ENCODE measurements around the gene OR6C2. TPM values are rescaled to one million over a fixed set of nuclear protein-coding genes. Genes with fewer than 3 reads are reported as not detected.
"Not testable (repeated sequence)": the region's sequence is repeated elsewhere in the genome, so short reads cannot be mapped to it uniquely, and the experiment has no call there.

OR6C2 gene
- total RNA-seq, 1 donor from 2014 or later: not detected

DNA sequence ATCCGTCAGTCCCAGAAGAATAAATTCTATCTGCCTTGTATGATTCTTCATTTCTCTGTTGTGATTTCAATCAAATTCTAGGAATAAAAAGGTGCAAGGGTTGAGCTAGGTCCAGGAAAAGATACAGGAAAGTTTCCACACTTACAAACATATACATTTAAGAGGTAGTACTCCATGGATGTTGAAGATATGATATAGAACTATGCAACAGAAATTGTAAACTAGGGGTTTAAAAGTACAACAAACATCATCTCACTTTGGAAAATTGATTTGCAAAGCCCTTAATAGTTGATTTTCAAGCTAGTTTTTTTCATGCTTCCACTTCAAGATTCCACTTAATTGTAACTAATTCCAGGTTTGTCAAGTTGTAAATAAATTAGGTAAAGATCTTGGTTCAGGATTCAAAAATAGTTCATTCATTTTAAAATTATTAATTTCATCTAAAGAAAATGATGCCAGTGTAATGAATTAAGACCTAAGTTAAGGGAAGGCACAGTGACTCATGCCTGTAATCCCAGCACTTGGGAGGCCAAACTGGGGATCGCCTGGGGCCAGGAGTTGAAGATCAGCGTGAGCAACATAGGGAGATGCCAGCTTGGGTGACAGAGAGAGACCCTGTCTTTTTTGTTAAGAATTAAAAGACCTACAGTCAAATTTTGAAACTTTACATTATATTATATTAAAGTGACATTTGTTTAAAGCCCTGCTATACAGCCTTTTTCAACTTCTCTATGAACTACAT is 26.4 kb downstream of the OR6C2 start, which contains the start of gene OR6C70:
TSS of gene OR6C70 (minus strand) at position 51 of the 742 bp plus-strand sequence. CDS start at position 51, 0 bp downstream.
- TF ChIP-seq POLR2A (IDR thresholded peaks at IDR 0.05) (no peak), CTCF (IDR thresholded peaks at IDR 0.05) (no peak)
- DNase-seq (ENCODE audit: extremely low spot score in 2 of 2): no peak
- intact Hi-C loops (cut with DNase I): no loop called here
- Histone ChIP-seq H3K4me3 (no peak within 1 kb of the TSS), H3K4me1 (no peaks in the 10 kb centered on the region), H3K9me3 (no peaks in the 10 kb centered on the region), H3K27me3 (no peaks in the 10 kb centered on the region), H3K36me3 (no peaks in the 10 kb centered on the region), H3K27ac (no peak within 1 kb of the TSS)

GRCh38 chr12:55472264-55472663 is 28.4 kb downstream of the OR6C2 start:
- Histone ChIP-seq H3K9me3 (no peaks in the 10 kb centered on the region), H3K27ac (no peak overlapping the region), H3K4me3 (no peak overlapping the region), H3K36me3 (no peaks in the 10 kb centered on the region), H3K4me1 (no peaks in the 10 kb centered on the region), H3K27me3 (no peaks in the 10 kb centered on the region)
- no peak for TF ChIP-seq CTCF (IDR thresholded peaks at IDR 0.05)
- no peak for TF ChIP-seq POLR2AphosphoS5 (IDR thresholded peaks at IDR 0.05; ENCODE audit: insufficient read depth in 1 of 2, low read depth in 1 of 2)
- TF ChIP-seq POLR2A (IDR thresholded peaks at IDR 0.05): no peak
- intact Hi-C loops (cut with DNase I): no loop called here
- no peak for DNase-seq (ENCODE audit: extremely low spot score in 2 of 2)

DNA sequence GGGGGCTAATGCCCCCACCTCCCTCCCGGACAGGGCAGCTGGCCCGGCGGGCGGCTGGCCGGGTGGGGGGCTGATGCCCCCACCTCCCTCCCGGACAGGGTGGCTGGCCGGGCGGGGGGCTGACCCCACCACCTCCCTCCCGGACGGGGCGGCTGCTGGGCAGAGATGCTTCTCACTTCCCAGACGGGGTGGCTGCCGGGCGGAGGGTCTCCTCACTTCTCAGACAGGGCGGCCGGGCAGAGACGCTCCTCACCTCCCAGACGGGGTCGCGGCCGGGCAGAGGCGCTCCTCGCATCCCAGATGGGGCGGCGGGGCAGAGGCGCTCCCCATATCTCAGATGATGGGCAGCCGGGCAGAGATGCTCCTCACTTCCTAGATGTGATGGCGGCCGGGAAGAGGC is 35.3 kb downstream of the OR6C2 start:
- H3K9me3 ChIP-seq; H3K4me3 ChIP-seq; H3K27me3 ChIP-seq; H3K27ac ChIP-seq; H3K36me3 ChIP-seq; intact Hi-C loops (cut with DNase I); DNase-seq (ENCODE audit: extremely low spot score in 2 of 2); H3K4me1 ChIP-seq: not testable (repeated sequence)

DNA sequence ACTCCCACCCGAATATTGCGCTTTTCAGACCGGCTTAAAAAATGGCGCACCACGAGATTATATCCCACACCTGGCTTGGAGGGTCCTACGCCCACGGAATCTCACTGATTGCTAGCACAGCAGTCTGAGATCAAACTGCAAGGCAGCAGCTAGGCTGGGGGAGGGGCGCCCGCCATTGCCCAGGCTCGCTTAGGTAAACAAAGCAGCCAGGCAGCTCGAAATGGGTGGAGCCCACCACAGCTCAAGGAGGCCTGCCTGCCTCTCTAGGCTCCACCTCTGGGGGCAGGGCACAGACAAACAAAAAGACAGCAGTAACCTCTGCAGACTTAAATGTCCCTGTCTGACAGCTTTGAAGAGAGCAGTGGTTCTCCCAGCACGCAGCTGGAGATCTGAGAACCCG is 40.4 kb downstream of the OR6C2 start:
- H3K4me1 ChIP-seq; H3K27ac ChIP-seq; H3K9me3 ChIP-seq; intact Hi-C loops (cut with DNase I); H3K4me3 ChIP-seq; H3K27me3 ChIP-seq; H3K36me3 ChIP-seq; DNase-seq (ENCODE audit: extremely low spot score in 2 of 2): not testable (repeated sequence)

GRCh38 chr12:55492078-55492477 is 48.2 kb downstream of the OR6C2 start, which contains the start of gene OR6C68:
OR6C68 (plus strand) TSS chr12:55492378; CDS start chr12:55492378, 0 bp downstream.
- TF ChIP-seq POLR2A (IDR thresholded peaks at IDR 0.05): no peak
- Histone ChIP-seq H3K36me3 (no peaks in the 10 kb centered on the region), H3K9me3 (no peaks in the 10 kb centered on the region), H3K4me1 (no peaks in the 10 kb centered on the region), H3K27ac (no peak within 1 kb of the TSS), H3K27me3 (no peaks in the 10 kb centered on the region), H3K4me3 (no peak within 1 kb of the TSS)
- DNase-seq (ENCODE audit: extremely low spot score in 2 of 2): no peak
- intact Hi-C loops (cut with DNase I): no loop called here

GRCh38 chr12:55495490-55495889 is 51.6 kb downstream of the OR6C2 start:
- Histone ChIP-seq H3K9me3 (no peaks in the 10 kb centered on the region), H3K4me1 (no peaks in the 10 kb centered on the region), H3K36me3 (no peaks in the 10 kb centered on the region), H3K4me3 (no peak overlapping the region), H3K27ac (no peak overlapping the region), H3K27me3 (no peaks in the 10 kb centered on the region)
- intact Hi-C loops (cut with DNase I): no loop called here
- no peak for TF ChIP-seq POLR2AphosphoS5 (IDR thresholded peaks at IDR 0.05; ENCODE audit: insufficient read depth in 1 of 2, low read depth in 1 of 2)
- no peak for TF ChIP-seq POLR2A (IDR thresholded peaks at IDR 0.05)
- no peak for TF ChIP-seq CTCF (IDR thresholded peaks at IDR 0.05)
- no peak for DNase-seq (ENCODE audit: extremely low spot score in 2 of 2)

Data from vagina (tissue), 2 donors.